ENCODE results near the gene GIN1. TPM values are rescaled to one million over a fixed set of nuclear protein-coding genes. Genes with fewer than 3 reads are reported as not detected.
"Not testable (repeated sequence)": the region's sequence is repeated elsewhere in the genome, so short reads cannot be mapped to it uniquely, and the experiment has no call there.

The GIN1 gene
- total and polyA plus RNA-seq, 9 donors, result 7.6 to 12.5 (median 8.9) TPM

DNA sequence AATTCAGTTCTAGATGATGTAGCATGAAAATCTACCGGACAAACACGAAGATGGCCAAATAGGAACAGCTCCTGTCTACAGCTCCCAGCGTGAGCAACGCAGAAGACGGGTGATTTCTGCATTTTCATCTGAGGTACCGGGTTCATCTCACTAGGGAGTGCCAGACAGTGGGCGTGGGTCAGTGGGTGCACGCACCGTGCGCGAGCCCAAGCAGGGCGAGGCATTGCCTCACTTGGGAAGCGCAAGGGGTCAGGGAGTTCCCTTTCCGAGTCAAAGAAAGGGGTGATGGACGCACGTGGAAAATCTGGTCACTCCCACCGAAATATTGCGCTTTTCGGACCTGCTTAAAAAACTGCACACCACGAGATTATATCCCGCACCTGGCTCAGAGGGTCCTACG is 73.2 kb downstream of the GIN1 start:
- 95% methylated on average over 22 of the region's 22 CpGs for WGBS (ENCODE audit: insufficient coverage)
- not testable (repeated sequence) for H3K4me3 ChIP-seq (ENCODE audit: low read length); DNase-seq

DNA sequence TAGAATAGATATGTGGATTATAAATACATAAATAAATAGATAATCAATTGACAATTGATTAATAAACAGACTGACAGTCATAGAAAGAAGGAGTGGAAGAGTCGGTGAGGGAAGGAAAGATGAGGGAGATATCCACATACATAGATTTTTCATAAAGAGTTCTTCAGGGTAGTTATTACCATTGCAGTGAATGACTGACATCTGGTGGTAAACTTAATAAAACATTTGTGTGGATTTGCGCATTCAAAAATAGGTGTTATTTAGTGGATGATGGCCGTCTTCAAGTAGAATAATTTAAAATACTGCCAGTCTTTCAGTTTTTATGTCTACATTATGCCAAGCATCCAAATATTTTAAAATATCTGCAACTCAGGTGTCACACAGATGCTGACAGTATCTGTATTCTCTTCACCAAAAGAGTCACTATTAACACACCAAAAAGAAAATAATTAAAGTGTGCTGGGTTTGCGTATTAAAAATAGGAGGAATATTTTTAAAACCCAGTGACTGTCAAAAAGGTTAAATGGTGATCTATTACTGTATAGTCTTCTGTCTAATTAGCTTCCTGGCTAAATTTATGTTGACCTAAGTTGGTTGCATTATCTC is 78.8 kb downstream of the GIN1 start:
- no peaks in the 10 kb centered on the region for H3K4me1 ChIP-seq (ENCODE audit: control insufficient read depth, insufficient read depth, low read length)
- DNase-seq, result peak; percentile 57
- WGBS (ENCODE audit: insufficient coverage), result no CpG with 5 or more reads among the region's 4 CpGs

More for the DNA sequence above, 73.2 kb downstream of the GIN1 start:
- H3K36me3 ChIP-seq (ENCODE audit: control insufficient read depth, insufficient read depth, low read length); H3K9me3 ChIP-seq (replicated peaks; ENCODE audit: control insufficient read depth, low read depth, low read length); H3K4me1 ChIP-seq (ENCODE audit: control insufficient read depth, insufficient read depth, low read length); H3K27me3 ChIP-seq (ENCODE audit: control insufficient read depth, insufficient read depth, low read length); H3K27ac ChIP-seq (ENCODE audit: low read length): not testable (repeated sequence)

DNA sequence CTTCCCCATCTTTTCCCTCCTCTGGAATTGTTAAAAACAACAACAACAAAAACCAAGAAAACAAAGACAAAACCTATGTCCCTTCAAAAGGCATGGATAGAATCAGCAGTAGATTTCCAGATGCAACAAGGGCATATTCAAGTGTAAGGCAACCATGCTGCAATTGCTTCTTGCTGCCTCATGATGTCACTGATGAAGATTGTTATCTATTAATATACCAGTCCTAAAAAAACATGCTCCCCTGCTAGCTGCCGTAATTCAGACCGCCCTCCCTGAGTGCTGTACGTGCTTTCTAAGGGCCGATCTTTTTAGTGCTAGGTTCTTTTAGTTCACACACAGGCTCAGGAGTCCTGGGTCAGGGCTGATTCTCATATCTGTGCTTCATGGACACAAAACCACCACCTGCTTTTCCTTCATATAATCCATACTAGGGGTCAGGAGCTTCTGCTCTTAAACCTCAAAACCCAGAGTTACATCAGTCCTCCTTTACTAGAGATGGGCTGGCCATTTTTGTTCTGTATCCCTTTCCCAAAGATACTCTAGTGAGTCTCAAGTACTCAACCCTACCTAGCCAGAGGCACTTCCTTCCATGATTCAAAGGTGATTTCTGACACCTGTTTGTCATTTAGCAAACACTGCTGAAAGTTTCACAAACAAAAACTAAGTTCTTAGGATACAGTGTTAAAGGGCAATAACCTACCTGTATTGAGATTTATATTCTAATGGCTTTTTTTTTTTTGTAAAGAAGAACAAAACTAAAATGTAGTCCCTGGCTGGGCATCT is 82.1 kb downstream of the GIN1 start:
- H3K9me3 ChIP-seq (replicated peaks; ENCODE audit: control insufficient read depth, low read depth, low read length), result no peaks in the 10 kb centered on the region
- no peaks in the 10 kb centered on the region for H3K27me3 ChIP-seq (ENCODE audit: control insufficient read depth, insufficient read depth, low read length)
- DNase-seq, result no peak
- H3K4me1 ChIP-seq (ENCODE audit: control insufficient read depth, insufficient read depth, low read length), result no peaks in the 10 kb centered on the region
- 88% methylated on average over 4 of the region's 4 CpGs for WGBS (ENCODE audit: insufficient coverage)
- H3K27ac ChIP-seq (ENCODE audit: low read length), result no peak overlapping the region
- H3K4me3 ChIP-seq (ENCODE audit: low read length), result no peak overlapping the region
- no peaks in the 10 kb centered on the region for H3K36me3 ChIP-seq (ENCODE audit: control insufficient read depth, insufficient read depth, low read length)

More for the DNA sequence above, 78.8 kb downstream of the GIN1 start:
- H3K9me3 ChIP-seq (replicated peaks; ENCODE audit: control insufficient read depth, low read depth, low read length), result no peaks in the 10 kb centered on the region
- H3K27ac ChIP-seq (ENCODE audit: low read length), result no peak overlapping the region
- H3K4me3 ChIP-seq (ENCODE audit: low read length), result no peak overlapping the region
- no peaks in the 10 kb centered on the region for H3K36me3 ChIP-seq (ENCODE audit: control insufficient read depth, insufficient read depth, low read length)
- H3K27me3 ChIP-seq (ENCODE audit: control insufficient read depth, insufficient read depth, low read length), result no peaks in the 10 kb centered on the region

DNA sequence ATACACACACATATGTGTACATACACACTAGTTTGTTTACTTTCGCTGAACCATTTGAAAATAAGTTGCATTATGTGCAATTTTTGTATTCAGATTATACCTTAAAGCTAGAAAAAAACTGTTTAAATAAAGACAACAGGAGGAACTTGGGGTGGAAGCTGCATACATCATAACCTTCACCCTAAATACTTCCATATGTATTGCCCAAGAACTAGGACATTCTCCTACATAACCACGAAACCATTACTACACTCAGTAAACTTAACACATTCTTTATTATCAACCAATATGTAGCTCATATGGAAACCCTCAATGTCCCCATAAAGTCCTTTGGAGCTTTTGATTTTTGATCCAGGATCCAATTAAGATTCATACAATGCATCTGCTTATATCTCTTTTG is 83.3 kb downstream of the GIN1 start:
- Histone ChIP-seq H3K27ac (ENCODE audit: low read length) (no peak overlapping the region), H3K27me3 (ENCODE audit: control insufficient read depth, insufficient read depth, low read length) (no peaks in the 10 kb centered on the region), H3K9me3 (replicated peaks; ENCODE audit: control insufficient read depth, low read depth, low read length) (no peaks in the 10 kb centered on the region), H3K4me3 (ENCODE audit: low read length) (no peak overlapping the region), H3K36me3 (ENCODE audit: control insufficient read depth, insufficient read depth, low read length) (peaks cover 6% of the 10 kb centered on the region), H3K4me1 (ENCODE audit: control insufficient read depth, insufficient read depth, low read length) (no peaks in the 10 kb centered on the region)
- WGBS (ENCODE audit: insufficient coverage), result 50% methylated on average over 1 of the region's 2 CpGs
- DNase-seq, result no peak

Other genes with a start within 250 kb of the GIN1 start
- 45.3 TPM for gene PPIP5K2, start 163 bp upstream of the GIN1 start, total RNA-seq
- gene PPIP5K2, start 163 bp upstream of the GIN1 start, polyA plus RNA-seq (ENCODE audit: insufficient read depth in 1 of 8, insufficient read length in 8 of 8, low replicate concordance in 1 of 8), result 10 to 100 TPM; 23.8 to 39.1 (median 36.5) TPM
- gene MACIR, start 138.6 kb upstream of the GIN1 start, total RNA-seq, result 9.3 TPM
- gene MACIR, start 138.6 kb upstream of the GIN1 start, polyA plus RNA-seq (ENCODE audit: insufficient read depth in 1 of 8, insufficient read length in 8 of 8, low replicate concordance in 1 of 8), result 10 to 100 TPM; 10.1 to 15.6 (median 12.2) TPM

Measured in muscle of leg (tissue), 11 donors.